PC-9 (cell line): ENCODE results near the gene PCARE. TPM values are rescaled to one million over a fixed set of nuclear protein-coding genes. Genes with fewer than 3 reads are reported as not detected.
A peak's percentile ranks its signal among the peaks of the same experiment; 100 is the strongest.

Experiments used
- BruUV-seq: library from RNA; stranded (reverse); fragments of 400-500 nt; replicated peaks from 2 replicates; lab custom pipeline; 2021; lab: Mats Ljungman, UMichigan
- CTCF ChIA-PET: fragments of 300-600 bp; sonication (Branson Sonifier 250); formaldehyde crosslinking; loops from one replicate; lab custom pipeline; 2022; ENCODE audit warnings: antibody characterized with exemption; lab: Charles Lee
- POLR2A ChIA-PET: fragments of 300-600 bp; sonication (Branson Sonifier 250); formaldehyde crosslinking; loops from one replicate; lab custom pipeline; 2022; ENCODE audit warnings: antibody characterized with exemption; ENCODE audit not compliant: unreplicated experiment; lab: Charles Lee
- DNase-seq, 2 experiments: peaks; one replicate each; pipeline versions ENCODE4 v3.0.0 to v3.0.0-alpha.2; 2015 to 2022; ENCODE audit warnings: mixed read lengths in 1 of 2
- H2AFZ ChIP-seq: fragments of 200-600 bp; sonication (generic); 2 replicates; pipeline ENCODE4 v1.8.1; 2017; ENCODE audit warnings: antibody characterized with exemption
- H3F3A ChIP-seq: fragments of 200-600 bp; sonication (generic); 2 replicates; pipeline ENCODE4 v1.8.1; 2017; ENCODE audit warnings: antibody characterized with exemption, mild to moderate bottlenecking, low read depth; ENCODE audit not compliant: insufficient read depth
- H3K27ac ChIP-seq: fragments of 200-600 bp; sonication (generic); 2 replicates; pipeline ENCODE4 v1.6.1; 2016; ENCODE audit warnings: mixed run types
- H3K27me3 ChIP-seq: fragments of 200-600 bp; sonication (generic); 2 replicates; pipeline ENCODE4 v1.6.1; 2016; ENCODE audit warnings: low read depth, mixed run types; ENCODE audit not compliant: insufficient read depth
- H3K36me3 ChIP-seq: fragments of 200-600 bp; sonication (generic); 2 replicates; pipeline ENCODE4 v1.6.1; 2016; ENCODE audit warnings: low read depth, mixed run types
- H3K4me1 ChIP-seq: fragments of 200-600 bp; sonication (generic); replicated peaks from 2 replicates; pipeline ENCODE4 v1.6.1; 2016; ENCODE audit warnings: mixed run types; ENCODE audit not compliant: insufficient read depth
- H3K4me2 ChIP-seq: fragments of 200-600 bp; sonication (generic); 2 replicates; pipeline ENCODE4 v1.6.1; 2017; ENCODE audit warnings: mixed run types
- H3K4me3 ChIP-seq: fragments of 200-600 bp; sonication (generic); 2 replicates; pipeline ENCODE4 v1.6.1; 2016; ENCODE audit warnings: mixed run types
- H3K79me2 ChIP-seq: fragments of 200-600 bp; sonication (generic); 2 replicates; pipeline ENCODE4 v1.6.1; 2017; ENCODE audit warnings: low read depth, mixed run types
- H3K9me2 ChIP-seq: fragments of 200-600 bp; sonication (generic); 2 replicates; pipeline ENCODE4 v1.8.1; 2017; ENCODE audit warnings: mild to moderate bottlenecking; ENCODE audit not compliant: insufficient read depth
- H3K9me3 ChIP-seq: fragments of 200-600 bp; sonication (generic); 2 replicates; pipeline ENCODE4 v1.8.1; 2016; ENCODE audit warnings: low read depth; ENCODE audit not compliant: insufficient read depth
- H4K20me1 ChIP-seq: fragments of 200-600 bp; sonication (generic); 2 replicates; pipeline ENCODE4 v1.8.1; 2017; ENCODE audit not compliant: insufficient read depth
- EZH2 ChIP-seq: fragments of 200-600 bp; sonication (generic); IDR thresholded peaks from 2 replicates; pipeline ENCODE4 v1.8.0; 2017; ENCODE audit warnings: antibody characterized with exemption, low read depth
- intact Hi-C: fragments of 100-400 bp; cut with micrococcal nuclease; formaldehyde crosslinking; loops from one replicate; pipeline ENCODE4 v1.10.0; 2022; ENCODE audit not compliant: unreplicated experiment
- total RNA-seq: library from RNA; stranded (reverse); gene quantifications from 2 replicates; pipeline ENCODE4 v1.2.3, GENCODE V29; 2021
- TF ChIP-seq, protein P1 (sequence below): fragments of 200-600 bp; sonication (generic); conservative IDR thresholded peaks from 2 replicates; pipeline ENCODE4 v1.6.1; 2017; ENCODE audit warnings: mixed run types, antibody characterized with exemption, mild to moderate bottlenecking, moderate library complexity

PCARE gene
- total RNA-seq, 1 experiment from 2014 or later = not detected

DNA sequence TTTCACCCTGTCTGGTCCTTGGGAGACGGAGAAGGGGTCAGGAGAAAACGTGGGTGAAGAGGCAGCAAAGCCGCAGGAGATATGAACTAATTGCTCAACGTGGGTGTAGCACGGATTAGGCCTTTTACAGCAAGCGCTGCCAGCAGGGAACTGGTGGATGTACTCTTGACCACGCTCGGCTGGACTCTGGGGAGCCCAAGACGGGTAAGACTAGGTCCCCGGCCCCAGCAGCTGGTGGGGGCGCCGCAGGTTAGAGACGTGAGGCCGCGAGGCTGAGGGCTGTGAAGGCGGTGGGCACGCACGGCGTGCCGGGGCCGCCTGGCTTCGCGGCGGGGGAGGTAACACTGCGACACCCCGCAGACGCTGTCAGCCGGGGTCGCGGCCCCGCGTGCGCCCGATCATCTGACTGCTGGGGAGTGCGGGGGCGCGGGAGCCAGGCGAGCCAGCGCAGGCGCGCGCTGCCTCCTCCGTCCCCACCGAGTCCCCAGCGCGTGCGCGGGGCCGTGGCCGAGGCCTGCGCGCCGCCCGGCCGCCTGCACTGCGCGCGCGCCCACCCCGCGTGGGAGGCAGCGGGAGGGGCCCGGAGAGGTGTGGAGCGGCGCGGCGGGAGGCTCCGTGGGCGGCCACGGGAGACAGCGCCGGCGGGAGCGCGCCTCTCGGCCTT, 40.8 kb upstream of the PCARE start, which contains the start of gene CLIP4:
Gene CLIP4, plus strand, starts transcription at position 470 of the 664 bp plus-strand sequence. CDS start 5,974 bp downstream, outside the sequence.
- DNase-seq = peak in 1 of 2 experiments; percentile 43
- ChIA-PET CTCF (no interaction called here), POLR2A (no interaction called here)
- H3F3A ChIP-seq = peaks cover 61% of the 10 kb centered on the region
- peak within 1 kb of the TSS; percentile 97 for H3K27ac ChIP-seq
- no peaks in the 10 kb centered on the region for H3K27me3 ChIP-seq
- H3K4me3 ChIP-seq = peak within 1 kb of the TSS; percentile 90
- intact Hi-C loops = loop anchor here (1.0 to 5.0 kb wide), 3 partner anchors 61 to 158 kb away; no protein-coding TSS in a partner anchor
- peak within 1 kb of the TSS; percentile 90 for H3K4me2 ChIP-seq
- peaks cover 52% of the 10 kb centered on the region for H3K79me2 ChIP-seq
- peak within 1 kb of the TSS; percentile 71 for H2AFZ ChIP-seq
- peaks cover 12% of the 10 kb centered on the region; the same call in 1 of the 2 replicates for H3K9me3 ChIP-seq
- TF ChIP-seq, protein P1, sequence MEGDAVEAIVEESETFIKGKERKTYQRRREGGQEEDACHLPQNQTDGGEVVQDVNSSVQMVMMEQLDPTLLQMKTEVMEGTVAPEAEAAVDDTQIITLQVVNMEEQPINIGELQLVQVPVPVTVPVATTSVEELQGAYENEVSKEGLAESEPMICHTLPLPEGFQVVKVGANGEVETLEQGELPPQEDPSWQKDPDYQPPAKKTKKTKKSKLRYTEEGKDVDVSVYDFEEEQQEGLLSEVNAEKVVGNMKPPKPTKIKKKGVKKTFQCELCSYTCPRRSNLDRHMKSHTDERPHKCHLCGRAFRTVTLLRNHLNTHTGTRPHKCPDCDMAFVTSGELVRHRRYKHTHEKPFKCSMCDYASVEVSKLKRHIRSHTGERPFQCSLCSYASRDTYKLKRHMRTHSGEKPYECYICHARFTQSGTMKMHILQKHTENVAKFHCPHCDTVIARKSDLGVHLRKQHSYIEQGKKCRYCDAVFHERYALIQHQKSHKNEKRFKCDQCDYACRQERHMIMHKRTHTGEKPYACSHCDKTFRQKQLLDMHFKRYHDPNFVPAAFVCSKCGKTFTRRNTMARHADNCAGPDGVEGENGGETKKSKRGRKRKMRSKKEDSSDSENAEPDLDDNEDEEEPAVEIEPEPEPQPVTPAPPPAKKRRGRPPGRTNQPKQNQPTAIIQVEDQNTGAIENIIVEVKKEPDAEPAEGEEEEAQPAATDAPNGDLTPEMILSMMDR = no peak
- no peaks in the 10 kb centered on the region for H3K9me2 ChIP-seq
- no peaks in the 10 kb centered on the region for H4K20me1 ChIP-seq
- no TSS peak for BruUV-seq
- peaks cover 78% of the 10 kb centered on the region for H3K4me1 ChIP-seq
- H3K36me3 ChIP-seq = peaks cover 15% of the 10 kb centered on the region

DNA sequence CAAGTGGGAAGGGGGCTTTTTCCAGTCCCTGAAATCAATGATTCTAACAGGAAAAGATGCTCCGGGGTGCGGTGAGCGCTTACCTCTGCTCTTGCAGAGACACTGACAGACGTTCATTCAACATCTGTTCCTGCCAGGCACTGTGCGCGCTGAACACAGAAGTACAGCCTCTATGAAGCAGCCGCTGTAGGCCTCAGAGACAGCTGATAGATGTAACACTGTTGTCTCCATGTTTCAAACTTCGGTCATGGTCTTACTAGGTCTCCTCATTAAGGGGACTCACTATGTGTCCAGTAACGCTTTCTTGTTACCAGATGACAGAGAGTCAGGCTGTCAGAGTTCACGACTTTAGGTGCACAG, 40.2 kb upstream of the PCARE start:
- no peak for DNase-seq
- Histone ChIP-seq H3F3A (peaks cover 64% of the 10 kb centered on the region), H3K4me1 (peaks cover 80% of the 10 kb centered on the region), H2AFZ (peak overlapping the region; percentile 71), H4K20me1 (no peaks in the 10 kb centered on the region), H3K4me2 (peak overlapping the region; percentile 90), H3K9me2 (no peaks in the 10 kb centered on the region), H3K79me2 (peaks cover 46% of the 10 kb centered on the region), H3K4me3 (peak overlapping the region; percentile 90), H3K36me3 (peaks cover 9% of the 10 kb centered on the region), H3K9me3 (peaks cover 7% of the 10 kb centered on the region; the same call in 1 of the 2 replicates), H3K27me3 (no peaks in the 10 kb centered on the region), H3K27ac (peak overlapping the region; percentile 97)
- intact Hi-C loops = loop anchor here (1.0 to 5.0 kb wide), 3 partner anchors 60 to 157 kb away; no protein-coding TSS in a partner anchor
- ChIA-PET POLR2A (interaction anchor here (0.7 to 2.1 kb wide), 3 partner anchors 15 to 270 kb away, joined by 3 to 34 read pairs (median 4); no protein-coding TSS in a partner anchor), CTCF (no interaction called here)
- TF ChIP-seq, protein P1 = no peak
- no peak for TF ChIP-seq EZH2
- TSS peak; percentile 65 for BruUV-seq

DNA sequence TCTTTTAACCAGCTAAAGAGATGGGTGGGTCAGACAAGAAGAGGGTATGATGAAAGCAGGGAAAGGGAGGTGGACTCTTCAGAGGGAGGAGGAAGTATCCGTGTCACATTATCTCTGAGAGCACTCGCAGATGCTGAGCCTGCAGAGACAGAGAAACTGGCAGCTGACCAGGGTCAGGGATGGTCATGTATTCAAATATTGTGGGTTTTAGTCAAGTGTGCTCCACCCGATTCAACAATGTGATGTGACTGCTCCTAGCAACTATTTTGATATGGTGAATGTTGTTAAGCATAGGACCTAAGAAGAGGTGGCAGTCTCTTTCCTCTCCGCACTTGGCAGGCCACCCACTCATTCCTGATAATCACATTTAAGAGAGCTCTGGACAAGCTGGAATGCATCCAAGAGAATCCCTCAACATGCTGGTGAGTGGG, 39.6 kb upstream of the PCARE start:
- H3K4me3 ChIP-seq = peak overlapping the region; percentile 90
- no TSS peak for BruUV-seq
- no peak for TF ChIP-seq EZH2
- TF ChIP-seq, protein P1 = no peak
- peak; percentile 85 to 97 for DNase-seq
- CTCF ChIA-PET = no interaction called here
- peaks cover 5% of the 10 kb centered on the region for H3K36me3 ChIP-seq
- H3K4me2 ChIP-seq = peak overlapping the region; percentile 90
- H3F3A ChIP-seq = peaks cover 63% of the 10 kb centered on the region
- no peaks in the 10 kb centered on the region for H3K9me2 ChIP-seq
- intact Hi-C loops = loop anchor here (1.0 to 5.0 kb wide), 3 partner anchors 60 to 157 kb away; no protein-coding TSS in a partner anchor
- H4K20me1 ChIP-seq = no peaks in the 10 kb centered on the region
- POLR2A ChIA-PET = interaction anchor here (0.6 to 2.1 kb wide), 8 partner anchors 16 to 1490 kb away, joined by 3 to 34 read pairs (median 4); no protein-coding TSS in a partner anchor
- H3K27ac ChIP-seq = peak overlapping the region; percentile 97
- no peak overlapping the region for H2AFZ ChIP-seq
- no peaks in the 10 kb centered on the region for H3K27me3 ChIP-seq
- peaks cover 80% of the 10 kb centered on the region for H3K4me1 ChIP-seq
- peaks cover 40% of the 10 kb centered on the region for H3K79me2 ChIP-seq
- H3K9me3 ChIP-seq = 0 out of 2 replicates have a peak, but pooled peaks cover under 1% of the 10 kb centered on the region
